GM19468 (cell line): Measurements from ENCODE around the gene FANCG.

Source experiments
- ATAC-seq: cut with Tn5 transposase; IDR thresholded peaks from one replicate; pipeline ENCODE4 v1.9.1; 2021; ENCODE audit warnings: mild to moderate bottlenecking, moderate library complexity, moderate number of reproducible peaks; ENCODE audit not compliant: unreplicated experiment; ENCODE audit errors: extremely low read depth

Gene FANCG

DNA sequence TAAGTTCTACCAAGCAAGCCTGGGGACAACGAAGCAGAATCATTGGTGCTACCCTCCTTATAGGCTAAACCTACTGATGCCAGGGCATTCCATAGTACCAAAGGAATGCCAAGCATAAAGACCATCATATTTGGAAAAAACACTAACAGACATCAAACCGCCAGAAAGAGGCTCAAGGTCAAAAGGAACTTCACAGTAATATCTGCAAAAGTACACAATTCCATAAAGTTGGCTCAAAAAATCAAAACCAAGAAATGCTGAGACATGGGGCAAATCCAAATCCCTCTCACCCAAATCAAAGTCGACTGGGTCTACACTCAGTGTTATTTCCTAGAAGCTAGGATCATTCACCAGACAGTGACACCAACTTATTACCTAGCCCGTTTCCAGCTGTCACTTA, 10.7 kb downstream of the FANCG start:
- ATAC-seq: no peak

DNA sequence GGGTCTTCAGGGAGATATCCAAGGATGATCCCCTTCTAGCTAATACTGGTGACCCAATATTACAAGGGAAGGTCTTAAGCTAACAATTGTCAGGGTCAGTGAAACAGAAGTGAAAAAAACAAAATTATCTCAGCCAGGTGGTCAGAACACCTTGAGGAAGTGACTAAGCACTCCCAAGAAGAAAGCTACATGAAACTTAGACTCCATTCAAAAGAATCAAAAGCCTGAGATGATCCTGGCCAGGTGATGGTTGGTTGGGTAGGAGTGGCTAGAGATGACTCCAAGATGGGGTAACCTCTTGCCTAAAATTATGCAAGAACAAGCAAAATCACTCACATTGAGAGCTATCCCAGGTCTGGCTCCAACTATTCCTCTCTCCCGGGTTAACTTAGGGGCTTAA, 12.7 kb downstream of the FANCG start:
- ATAC-seq: no peak

DNA sequence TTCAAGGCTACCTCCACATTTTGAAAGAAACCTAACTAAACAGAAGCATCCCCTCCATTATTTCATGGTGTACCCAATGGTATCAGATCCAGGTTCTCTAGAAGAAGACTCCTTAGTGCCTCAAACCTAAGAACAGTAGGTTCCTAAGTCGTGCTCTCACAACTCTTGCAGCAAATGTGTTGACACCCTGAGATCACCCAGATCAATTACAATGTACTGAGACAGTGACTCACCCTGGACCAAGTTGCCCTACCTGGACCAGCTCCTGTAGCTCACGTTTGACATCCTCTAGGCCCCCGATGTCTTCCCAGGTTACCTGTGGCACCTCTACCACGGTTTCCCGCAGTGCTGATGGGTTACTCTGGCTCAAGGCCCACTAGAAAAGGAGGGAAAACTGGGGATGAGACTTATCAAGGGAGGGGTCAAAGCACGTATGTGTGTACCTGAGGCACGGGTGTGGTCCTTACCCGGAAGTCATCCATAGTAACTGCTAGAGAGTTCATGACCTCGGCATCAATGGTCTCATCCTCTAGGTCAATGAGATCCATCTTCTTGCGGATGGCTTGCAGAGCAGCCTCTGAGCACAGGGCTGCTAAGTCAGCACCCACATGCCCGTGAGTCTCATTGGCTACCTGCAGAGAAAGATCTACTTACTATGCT, 19.1 kb downstream of the FANCG start:
- no peak for ATAC-seq

DNA sequence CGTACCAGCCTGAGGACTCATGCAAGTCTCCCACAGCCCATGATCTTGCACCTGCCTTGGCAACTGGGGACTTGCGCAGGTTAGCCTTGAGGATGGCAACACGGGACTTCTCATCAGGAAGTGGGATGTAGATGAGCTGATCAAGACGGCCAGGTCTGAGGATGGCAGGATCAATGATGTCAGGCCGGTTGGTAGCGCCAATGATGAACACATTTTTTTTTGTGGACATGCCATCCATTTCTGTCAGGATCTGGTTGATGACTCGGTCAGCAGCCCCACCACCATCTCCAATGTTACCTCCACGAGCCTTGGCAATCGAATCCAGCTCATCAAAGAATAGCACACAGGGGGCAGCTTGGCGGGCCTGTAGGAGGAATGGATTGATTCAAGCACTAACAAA, 20.3 kb downstream of the FANCG start:
- no peak for ATAC-seq

DNA sequence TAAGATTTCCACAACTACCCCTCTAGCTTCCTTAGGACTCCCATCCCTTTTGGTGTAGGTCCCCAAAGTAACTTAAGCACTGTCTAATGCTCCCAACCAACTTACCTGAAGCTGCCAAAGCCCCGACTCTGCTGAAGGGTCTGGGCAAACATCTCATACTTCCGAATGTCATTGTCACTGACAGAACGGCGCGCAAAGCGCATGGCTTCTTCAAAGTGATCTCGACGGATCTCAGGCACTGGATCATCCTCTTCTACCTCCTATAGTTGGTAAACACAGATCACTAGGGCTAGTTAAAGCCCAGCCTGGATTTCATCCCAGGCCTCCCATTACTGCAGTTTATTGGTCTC, 22.5 kb downstream of the FANCG start:
- no peak for ATAC-seq

DNA sequence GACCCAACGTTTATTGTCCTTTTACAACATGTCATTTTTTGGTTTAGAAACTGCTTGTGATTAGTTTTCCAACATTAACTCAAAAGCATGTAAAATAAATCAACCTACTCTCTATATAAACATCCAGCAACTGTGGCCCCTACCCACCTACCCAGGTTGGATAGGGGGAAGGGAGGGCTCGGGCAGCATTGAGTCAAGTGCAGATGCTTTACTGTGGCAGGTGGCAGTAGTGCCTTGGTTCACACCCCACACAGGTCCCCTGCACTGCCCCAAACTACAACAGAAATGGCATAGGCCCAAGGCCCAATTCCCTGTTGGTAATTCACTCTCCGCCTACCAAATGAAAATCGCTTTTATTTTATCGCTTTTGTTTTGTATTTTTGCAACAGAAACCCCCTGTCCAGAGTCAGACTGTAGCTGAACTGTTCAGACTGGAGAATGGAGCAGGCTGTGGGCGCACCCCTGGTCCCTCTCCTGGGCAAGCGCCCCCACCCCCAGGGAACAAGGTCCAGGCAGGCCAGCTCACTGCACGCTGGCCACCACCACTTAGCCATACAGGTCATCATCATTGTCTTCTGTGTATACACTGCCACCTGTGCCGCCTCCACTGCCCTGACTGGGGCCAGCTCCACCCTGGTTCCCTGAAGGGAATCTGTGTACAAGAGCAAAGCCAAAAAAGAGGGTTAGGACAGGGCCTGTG, 23.0 kb downstream of the FANCG start:
- no peak for ATAC-seq

DNA sequence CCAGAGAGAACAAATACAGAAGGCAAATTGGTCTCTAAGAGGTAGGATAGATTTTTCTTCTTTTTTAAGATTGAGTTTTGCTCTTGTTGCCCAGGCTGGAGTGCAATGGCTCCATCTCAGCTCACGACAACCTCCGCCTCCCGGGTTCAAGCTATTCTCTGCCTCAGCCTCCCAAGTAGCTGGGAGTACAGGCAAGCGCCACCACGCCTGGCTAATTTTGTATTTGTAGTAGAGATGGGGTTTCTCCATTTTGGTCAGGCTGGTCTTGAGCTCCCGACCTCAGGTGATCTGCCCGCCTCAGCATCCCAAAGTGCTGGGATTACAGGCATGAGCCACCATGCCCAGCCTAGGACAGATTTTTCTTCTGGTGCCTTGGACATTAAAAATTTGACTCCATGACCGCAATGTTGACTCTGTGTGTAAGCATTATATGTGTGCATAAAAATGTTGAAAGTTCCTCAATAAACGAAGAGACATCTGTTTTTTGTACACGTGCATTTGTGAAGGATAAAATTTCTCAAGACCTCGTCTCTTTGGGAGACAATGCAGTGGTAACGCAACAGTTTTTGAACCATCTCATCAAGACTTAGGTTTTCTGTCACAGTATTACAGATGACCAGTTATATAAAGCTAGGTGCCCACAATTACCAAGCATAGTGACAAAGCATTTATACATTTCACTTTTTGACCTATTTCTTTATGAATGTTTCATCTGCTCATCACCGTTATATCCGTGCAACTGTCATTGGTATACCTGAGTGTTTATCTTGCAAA, 24.7 kb downstream of the FANCG start:
- no peak for ATAC-seq

DNA sequence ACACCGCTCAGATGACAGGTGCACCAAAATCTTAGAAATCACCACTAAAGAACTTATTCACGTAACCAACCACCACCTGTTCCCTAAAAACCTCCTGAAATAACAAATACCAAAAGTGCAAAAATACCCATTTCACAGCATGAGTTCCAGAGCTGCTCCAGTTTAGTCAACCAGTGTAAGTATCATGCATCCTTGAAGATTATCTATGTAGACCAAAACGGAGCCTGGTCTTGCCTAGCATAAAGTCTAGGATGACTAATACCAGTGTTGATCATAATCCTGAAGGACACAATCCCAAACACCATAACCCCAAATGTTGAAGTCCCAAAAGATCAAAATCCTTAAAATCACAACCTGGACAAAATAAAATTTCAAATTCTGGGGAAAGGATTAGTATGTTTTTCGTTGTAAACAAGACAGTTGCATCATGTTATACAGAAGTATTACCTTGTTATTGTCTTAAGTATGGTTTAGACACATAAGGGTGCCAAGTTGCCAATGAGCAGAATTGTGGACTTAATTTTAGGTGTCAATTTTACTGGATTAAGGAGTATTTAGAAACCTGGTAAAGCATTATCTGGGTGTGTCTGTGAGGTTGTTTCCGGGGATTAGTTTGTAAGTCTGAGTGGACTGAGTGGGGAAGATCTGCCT, 25.4 kb downstream of the FANCG start:
- ATAC-seq: no peak

DNA sequence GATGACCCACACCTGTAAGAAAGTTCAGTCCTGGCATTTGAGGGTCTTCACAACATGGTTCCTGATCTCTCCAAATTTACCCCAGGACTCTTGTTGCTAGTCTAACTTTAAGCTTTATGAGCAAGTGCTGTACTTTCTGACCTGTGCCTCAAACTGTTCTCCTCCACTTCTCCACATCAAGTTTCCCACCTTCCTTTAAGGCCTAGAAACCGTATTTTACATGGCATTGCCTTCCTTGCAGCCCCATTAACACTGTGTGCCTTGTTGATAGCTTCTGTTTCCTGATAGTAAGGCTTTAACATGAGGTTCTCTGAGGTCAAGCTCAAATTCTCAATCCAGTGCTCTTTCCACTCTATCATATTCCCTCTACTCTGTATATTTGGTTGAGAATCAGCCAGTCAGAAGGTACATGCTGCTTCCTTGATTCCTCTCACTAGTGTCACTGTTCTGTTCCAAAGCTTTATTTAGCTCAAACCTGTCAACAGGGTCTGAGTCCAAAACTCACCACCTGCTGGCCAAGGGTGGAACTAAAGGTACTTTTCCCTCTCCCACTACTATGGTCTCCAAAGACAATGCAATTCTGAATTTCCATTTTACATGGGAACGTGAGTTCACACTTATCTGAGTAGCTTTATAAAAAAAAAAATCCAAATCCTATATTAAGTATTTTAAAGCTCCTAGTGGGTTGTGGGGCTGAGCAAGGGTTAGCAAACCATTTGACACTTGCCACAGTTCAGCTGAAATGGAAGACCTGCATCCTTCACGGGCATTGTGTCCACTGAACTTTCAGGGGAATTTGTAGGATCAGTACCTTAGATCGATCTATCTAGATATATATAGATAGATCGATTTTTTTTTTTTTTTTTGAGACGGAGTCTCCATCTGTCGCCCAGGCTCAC, 28.4 kb downstream of the FANCG start:
- no peak for ATAC-seq

DNA sequence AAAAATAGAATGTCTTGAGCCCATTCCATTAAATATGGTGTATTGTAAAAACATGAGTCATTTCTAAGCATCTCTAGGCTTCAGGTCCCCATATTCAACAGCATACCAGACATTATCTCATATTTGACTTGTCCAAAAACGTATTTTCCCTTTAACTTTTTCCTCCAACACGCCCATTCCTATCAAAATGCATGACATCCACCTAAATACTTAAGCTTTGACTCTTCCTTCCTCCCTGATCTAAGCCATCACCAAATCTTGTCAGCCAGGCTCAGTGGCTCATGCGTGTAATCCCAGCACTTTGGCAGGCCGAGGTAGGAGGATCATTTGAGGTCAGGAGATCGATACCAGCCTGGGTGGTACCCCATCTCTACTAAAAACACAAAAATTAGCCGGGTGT, 31.2 kb downstream of the FANCG start:
- no peak for ATAC-seq

DNA sequence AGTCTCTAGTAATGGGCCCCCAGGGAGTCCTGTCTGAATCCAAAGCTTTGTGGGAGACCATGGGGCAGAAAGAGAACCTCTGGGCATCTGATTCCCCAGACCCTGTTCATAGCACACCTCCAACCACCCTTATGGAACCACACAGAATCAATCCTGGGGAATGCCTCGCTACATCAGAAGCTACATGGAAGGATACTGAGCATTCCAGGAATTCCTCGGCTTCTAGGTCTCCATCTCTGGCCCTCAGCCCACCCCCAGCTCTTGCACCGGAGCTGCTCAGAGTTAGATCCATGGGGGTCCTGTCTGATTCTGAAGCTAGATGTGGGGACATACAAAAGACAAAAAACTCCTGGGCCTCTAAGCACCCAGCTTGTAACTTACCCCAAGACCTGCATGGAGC, 35.7 kb downstream of the FANCG start:
- ATAC-seq: no peak

DNA sequence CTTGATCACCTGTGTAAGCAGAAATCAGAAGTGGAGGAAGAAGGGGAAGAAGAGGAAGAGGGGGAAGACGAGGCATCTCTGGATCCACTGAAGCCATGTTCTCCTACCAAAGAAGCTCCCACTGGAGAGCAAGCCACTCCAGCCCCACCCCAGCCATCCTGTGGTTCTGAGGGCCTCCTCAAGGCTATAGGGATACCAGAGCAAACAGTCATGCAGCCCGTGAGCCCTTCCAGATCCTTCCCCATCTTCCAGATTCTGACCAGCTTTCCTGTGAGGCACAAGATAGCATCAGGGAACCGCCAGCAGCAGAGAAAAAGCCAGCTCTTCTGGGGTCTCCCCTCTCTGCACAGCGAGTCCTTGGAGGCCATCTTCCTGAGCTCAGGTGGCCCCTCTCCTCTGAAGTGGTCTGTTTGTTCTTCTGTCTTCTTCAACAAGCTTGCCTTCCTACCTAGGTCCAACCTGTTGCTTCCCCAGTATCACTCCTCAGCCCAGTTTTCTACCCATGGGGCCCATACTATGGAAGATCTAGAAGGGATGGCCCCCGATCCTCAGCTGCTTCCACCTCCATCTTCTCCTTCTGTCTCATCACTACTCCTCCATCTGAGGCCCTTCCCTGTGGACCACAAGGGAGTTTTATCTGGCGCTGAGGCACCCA, 36.7 kb downstream of the FANCG start:
- ATAC-seq: no peak

DNA sequence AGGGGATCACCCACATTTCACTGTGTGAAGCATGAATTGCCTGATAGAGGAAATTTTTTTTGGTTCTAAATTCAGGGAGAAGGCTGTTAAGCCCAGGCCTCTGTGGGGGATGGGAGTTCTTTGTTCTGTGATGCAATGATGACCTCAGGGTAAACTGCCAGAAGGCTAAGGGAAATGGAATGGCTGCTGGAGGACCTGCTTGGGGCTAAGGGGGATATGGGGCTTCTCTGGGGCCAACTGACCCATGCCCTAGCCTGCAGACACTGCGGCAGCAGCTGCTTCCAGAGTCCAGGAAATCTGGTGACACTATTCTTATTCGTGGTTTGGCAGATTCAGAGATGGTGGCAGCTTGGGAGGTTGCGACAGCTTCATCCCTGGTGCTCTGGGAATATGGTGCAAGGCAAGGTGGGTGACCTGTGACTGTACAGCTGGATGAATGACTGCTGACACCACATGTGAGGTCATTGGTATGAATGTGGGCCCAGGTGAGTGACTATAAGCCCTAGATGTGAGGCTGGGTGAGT, 37.6 kb downstream of the FANCG start:
- no peak for ATAC-seq

DNA sequence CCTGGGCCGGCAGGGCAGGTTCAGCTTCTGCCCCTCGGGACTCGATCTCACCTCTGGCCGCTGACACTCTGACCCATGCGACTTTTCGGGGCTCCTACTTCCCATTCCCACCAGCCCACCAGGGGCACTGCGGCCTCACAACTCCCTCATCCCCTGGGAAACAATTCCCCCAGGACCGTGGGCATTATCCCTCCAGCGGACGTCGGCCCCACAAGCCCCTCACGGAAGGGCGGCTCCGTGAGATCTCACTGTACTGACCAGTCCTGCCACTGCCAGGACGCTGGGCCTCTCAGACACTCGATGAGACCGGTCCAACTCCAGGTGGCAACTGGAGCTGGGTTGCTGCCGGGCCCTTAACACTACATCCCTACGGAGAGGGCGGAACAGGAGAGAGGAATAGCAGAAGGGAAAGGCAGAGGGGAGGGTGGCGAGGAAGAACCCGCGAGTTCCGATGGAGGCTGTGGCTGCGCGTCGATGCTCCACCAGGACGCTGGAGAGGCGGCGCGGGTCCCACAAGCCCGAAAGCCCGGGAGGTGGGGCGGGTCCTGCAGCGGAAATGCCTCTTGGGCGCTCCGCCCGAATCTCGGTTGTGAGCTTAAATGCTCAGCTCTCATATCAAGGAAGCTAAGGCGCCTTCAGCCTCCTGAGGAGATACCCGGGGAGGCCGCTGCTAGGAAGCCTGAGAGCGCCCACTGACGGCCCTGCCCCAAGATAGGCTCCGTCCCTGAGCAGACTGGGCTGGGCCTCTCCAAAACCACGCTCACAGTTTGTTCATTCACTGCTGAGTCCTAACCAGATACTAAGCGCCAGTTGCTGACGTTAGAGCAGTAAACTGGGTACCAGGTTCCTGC, 43.7 kb downstream of the FANCG start:
- no peak for ATAC-seq

DNA sequence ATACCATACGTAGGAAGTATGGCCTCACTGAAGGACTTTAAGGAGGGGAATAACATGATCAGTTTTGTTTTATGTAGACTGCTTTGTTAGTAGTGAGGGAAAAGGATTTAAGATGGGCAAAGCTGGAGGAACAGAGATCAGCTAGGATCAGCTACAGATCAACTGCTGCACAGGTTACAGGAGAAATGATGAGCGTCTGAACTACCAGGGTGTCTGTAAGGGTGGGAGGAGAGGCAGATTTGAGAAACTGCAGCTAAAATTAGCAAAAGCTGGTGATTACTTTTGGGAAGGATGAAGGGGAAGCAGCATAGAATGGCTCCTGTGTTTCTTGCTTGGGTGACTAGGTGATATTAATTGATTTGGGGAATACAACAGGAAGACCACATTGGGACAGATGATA, 46.6 kb downstream of the FANCG start:
- no peak for ATAC-seq

DNA sequence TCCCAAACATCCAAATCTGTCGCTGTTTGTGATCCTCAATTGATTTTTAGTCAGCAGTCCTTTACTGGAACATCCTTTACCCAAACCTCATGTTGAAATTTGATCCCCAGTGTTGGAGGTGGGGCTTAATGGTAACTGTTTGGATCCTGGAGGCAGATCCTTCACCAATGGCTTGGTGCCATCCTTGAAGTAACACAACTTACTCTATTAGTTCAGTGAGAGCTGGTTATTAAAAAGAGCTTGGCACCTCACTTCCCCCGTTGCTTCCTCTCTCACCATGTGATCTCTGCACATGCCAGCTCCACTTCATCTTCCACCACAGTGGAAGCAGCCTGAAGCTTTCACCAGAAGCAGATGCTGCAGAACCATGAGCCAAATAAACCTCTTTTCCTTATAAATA, 49.9 kb downstream of the FANCG start:
- no peak for ATAC-seq

DNA sequence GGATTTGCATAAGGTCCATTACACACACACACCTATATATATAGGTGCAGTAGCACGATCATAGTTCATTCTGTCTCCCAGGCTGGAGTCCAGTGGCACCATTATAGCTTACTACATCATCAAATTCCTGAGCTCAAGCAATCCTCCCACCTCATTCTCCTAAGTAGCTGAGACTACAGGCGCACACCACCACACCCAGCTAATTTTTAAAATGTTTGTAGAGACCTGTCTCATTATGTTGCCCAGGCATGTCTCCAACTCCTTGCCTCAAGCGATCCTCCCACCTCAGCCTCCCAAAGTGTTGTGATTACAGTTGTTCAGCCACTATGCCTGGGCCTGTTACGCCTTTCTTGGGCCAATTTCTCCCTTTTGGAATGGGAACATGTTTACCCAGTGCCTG, 50.5 kb downstream of the FANCG start:
- ATAC-seq: no peak

DNA sequence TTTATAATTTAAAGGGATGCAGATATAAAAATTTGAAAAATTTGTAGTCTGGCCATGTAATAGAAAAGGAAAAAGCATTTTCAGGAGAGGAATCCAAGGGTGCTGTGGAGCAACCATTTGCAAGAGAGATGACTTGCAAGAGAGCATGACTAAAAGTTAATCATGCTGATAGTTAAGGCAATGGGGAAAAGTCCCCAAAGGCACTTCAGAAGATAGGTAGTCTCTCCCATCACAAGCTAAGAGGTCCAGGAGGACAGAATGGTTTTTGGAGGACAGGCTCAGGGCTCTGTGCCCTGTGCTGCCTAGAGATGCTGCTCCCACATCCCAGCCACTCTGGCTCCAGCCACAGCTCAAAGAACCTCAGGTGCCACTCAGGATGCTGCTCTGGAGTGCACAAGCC, 51.4 kb downstream of the FANCG start:
- no peak for ATAC-seq
